Suprapubic skin (tissue), 4 donors: ENCODE data around the gene BRIP1.

ENCODE experiments used
- CTCF ChIP-seq, 2 donors: fragments of 200-600 bp in 1 of 2; fragments of 450-650 bp in 1 of 2; sonication (generic) in 1 of 2; IDR thresholded peaks; one replicate each; pipeline ENCODE4 v1.5.1; 2016 to 2019; ENCODE audit warnings: antibody characterized with exemption in 2 of 2, mild to moderate bottlenecking in 1 of 2, moderate library complexity in 1 of 2
- POLR2A ChIP-seq, 2 donors: fragments of 450-650 bp; IDR thresholded peaks; one replicate each; pipeline ENCODE4 v1.6.1; 2017; ENCODE audit warnings: antibody characterized with exemption in 2 of 2, mild to moderate bottlenecking in 2 of 2, moderate library complexity in 2 of 2
- POLR2AphosphoS5 ChIP-seq, 3 donors: sonication (generic); formaldehyde crosslinking; IDR thresholded peaks; one replicate each; pipeline ENCODE4 v1.6.1; 2017; ENCODE audit warnings: antibody characterized with exemption in 3 of 3

- TF ChIP-seq CTCF (IDR thresholded peaks at IDR 0.05), result no peak
- TF ChIP-seq POLR2AphosphoS5 (IDR thresholded peaks at IDR 0.05), result no peak
- TF ChIP-seq POLR2A (IDR thresholded peaks at IDR 0.05), result no peak
These were observed 165.1 kb downstream of the BRIP1 start for GRCh38 chr17:61698244-61698643.
